Bladder microvascular endothelial cell (primary cell): Measurements from ENCODE around the gene RSAD2. TPM values are rescaled to one million over a fixed set of nuclear protein-coding genes. Genes with fewer than 3 reads are reported as not detected.

Source experiments
- total RNA-seq: library from RNA; depleted of rRNA; stranded (reverse); fragments of >200 nt; gene quantifications from 2 replicates; pipeline ENCODE4 v1.2.3, GENCODE V29; 2014

The RSAD2 gene, protein sequence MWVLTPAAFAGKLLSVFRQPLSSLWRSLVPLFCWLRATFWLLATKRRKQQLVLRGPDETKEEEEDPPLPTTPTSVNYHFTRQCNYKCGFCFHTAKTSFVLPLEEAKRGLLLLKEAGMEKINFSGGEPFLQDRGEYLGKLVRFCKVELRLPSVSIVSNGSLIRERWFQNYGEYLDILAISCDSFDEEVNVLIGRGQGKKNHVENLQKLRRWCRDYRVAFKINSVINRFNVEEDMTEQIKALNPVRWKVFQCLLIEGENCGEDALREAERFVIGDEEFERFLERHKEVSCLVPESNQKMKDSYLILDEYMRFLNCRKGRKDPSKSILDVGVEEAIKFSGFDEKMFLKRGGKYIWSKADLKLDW
- total RNA-seq: 1.9 and 5.3 TPM in 2 replicates

DNA sequence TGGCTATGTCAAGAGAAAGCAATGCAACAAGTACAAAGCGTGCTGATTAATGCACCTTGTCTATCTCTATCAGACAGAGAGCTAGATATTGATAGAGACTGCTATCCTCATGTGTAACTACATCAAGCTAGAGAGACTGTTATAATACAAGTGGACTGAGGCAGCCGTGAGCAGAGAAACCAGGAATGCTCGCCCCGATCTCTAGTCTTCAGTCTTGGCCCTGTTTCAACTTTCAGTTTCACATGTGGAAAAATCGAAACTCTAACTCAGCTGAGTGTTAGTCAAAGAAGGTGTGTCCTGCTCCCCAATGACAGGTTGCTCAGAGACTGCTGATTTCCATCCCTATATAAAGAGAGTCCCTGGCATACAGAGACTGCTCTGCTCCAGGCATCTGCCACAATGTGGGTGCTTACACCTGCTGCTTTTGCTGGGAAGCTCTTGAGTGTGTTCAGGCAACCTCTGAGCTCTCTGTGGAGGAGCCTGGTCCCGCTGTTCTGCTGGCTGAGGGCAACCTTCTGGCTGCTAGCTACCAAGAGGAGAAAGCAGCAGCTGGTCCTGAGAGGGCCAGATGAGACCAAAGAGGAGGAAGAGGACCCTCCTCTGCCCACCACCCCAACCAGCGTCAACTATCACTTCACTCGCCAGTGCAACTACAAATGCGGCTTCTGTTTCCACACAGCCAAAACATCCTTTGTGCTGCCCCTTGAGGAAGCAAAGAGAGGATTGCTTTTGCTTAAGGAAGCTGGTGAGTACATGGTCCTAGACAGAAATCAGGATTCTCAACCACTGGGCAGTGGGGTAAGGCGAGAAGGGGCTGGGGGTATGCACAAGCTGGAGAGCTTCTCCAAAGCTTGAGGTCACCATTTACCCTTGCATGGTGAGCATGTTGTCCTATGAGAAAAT is at the start of gene RSAD2:
Gene RSAD2, plus strand, starts transcription at position 376 of the 903 bp plus-strand sequence. Its CDS starts 24 bp downstream, at position 400.

DNA sequence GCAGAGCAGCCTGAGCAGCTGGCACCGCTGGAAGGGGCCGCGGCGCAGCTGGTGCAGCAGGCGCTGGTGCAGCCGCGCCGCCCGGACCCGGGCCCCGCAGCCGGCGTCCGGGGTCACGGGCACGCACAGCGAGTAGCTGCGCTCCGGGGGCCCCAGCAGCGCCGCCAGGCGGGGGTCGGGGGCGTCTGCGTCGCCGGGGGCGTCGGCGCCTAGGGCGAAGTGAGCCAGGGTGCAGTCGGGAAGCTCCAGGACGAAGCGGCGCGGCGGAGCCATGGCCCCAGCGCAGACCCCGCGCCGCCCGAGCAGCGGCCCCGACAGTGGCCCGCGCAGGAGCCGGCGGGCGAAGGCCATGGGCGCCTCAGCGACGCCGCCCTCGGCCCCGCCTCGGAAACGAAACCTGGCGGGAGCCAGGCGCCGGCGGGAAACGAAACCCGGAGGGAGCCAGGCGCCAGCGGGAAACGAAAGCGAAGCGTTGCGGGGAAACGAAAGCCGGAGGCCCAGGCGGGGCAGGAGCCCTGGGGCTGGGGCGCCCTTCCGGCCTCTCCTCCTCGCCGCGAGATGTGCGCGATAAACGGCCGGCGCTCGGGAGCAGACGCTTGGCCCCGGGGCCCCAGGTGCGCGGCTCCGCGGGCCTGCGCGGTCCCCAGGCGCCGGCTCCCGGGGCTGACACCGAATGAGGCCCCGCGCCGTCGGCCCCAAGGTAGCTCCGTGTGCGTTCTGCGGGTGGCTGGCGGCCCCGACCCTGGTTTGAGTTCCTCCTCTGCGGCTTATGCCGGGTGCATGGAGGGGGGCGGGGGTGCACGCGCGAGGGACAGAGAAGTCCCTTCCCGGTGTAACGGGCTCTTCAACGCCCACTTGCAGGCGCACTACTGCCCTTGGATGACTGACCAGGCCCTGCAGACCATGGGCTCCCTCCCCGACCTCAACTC is 12.0 kb upstream of the RSAD2 start, which contains the start of gene CMPK2:
Gene CMPK2, minus strand, starts transcription at position 562 of the 929 bp plus-strand sequence. Its CDS starts 211 bp downstream, at position 351.

DNA sequence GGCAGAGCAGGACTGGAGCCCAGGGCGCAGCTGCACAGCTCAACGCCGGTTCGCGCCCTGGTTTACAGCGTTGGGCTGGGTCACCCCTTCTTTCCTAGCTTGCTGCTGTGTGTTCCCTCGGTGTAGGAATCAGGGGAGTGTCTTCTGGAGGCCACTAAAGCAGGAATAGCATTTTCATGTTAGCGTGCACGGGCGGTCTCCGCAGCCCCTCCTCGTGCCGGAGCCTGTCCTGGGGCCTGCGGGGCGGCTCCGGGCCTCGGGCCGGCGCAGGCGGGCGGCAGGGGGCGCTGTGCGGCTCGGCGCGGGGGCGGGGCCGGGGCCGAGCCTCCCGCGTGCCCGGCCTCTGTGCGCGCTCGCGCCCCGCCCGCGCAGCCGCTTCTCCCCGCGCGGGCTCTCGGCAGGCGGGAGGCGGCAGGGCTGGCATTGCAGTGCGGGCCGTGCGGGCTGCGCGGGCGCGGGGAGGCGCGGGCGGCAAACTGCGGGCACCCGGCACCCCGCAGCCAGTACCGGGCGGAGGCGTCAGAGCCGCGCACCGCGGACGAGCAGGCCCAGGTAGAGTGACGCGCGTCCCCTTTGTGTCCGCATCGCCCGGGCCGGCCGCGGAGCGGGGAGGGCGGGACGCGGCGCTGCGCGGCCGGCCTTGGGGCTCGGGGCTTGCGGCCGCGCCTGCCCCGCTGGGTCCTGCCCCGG is 39.6 kb downstream of the RSAD2 start, which contains the start of gene RNF144A:
Gene RNF144A, plus strand, starts transcription at position 342 of the 690 bp plus-strand sequence. CDS start 79,515 bp downstream, outside the sequence.

Other genes with a start within 250 kb of the RSAD2 start
- 1.4 and 3.6 TPM in 2 replicates for gene CMPK2, start 11.9 kb upstream of the RSAD2 start, total RNA-seq
- 13.3 and 13.9 TPM in 2 replicates for gene RNF144A, start 39.6 kb downstream of the RSAD2 start, total RNA-seq